Caco-2 (cell line): ENCODE data around the gene TMEM260. TPM values are rescaled to one million over a fixed set of nuclear protein-coding genes. Genes with fewer than 3 reads are reported as not detected.

ENCODE experiments used
- BruUV-seq: library from RNA; stranded (reverse); fragments of 400-500 nt; replicated peaks from 2 replicates; lab custom pipeline; 2021; lab: Mats Ljungman, UMichigan
- CTCF ChIA-PET: fragments of 300-600 bp; sonication (Branson Sonifier 250); formaldehyde crosslinking; loops from one replicate; lab custom pipeline; 2022; ENCODE audit warnings: antibody characterized with exemption; lab: Charles Lee
- POLR2A ChIA-PET: fragments of 300-600 bp; sonication (Branson Sonifier 250); formaldehyde crosslinking; loops from one replicate; lab custom pipeline; 2022; ENCODE audit warnings: antibody characterized with exemption; lab: Charles Lee
- DNase-seq, 2 experiments: peaks; one replicate each; pipeline versions ENCODE4 v3.0.0 to v3.0.0-alpha.2; 2020 to 2022
- H3K27me3 ChIP-seq: replicated peaks from 2 replicates; pipeline ENCODE4 v1.6.0; 2011; ENCODE audit warnings: low read length; ENCODE audit not compliant: control insufficient read depth, insufficient read depth
- H3K36me3 ChIP-seq: 2 replicates; pipeline ENCODE4 v1.5.1; 2011; ENCODE audit warnings: low read length; ENCODE audit not compliant: control insufficient read depth, insufficient read depth
- H3K4me1 ChIP-seq: fragments of 250-450 bp; sonication (Bioruptor Pico); 2 replicates; pipeline ENCODE4 v1.5.1; 2020; ENCODE audit warnings: mild to moderate bottlenecking
- H3K4me3 ChIP-seq: 2 replicates; pipeline ENCODE4 v1.5.1; 2011; ENCODE audit warnings: low read depth, mild to moderate bottlenecking, control low read depth, low read length
- H3K9me3 ChIP-seq: fragments of 250-450 bp; sonication (Bioruptor Pico); 2 replicates; pipeline ENCODE4 v1.5.1; 2020; ENCODE audit warnings: mild to moderate bottlenecking, moderate library complexity
- H3K27ac Mint-ChIP-seq: one replicate; pipeline ENCODE4 v1.8.0; 2022; ENCODE audit warnings: mixed read lengths; ENCODE audit not compliant: unreplicated experiment
- H3K27me3 Mint-ChIP-seq: one replicate; pipeline ENCODE4 v1.8.0; 2022; ENCODE audit warnings: mixed read lengths; ENCODE audit not compliant: insufficient read depth, unreplicated experiment
- H3K36me3 Mint-ChIP-seq: one replicate; pipeline ENCODE4 v1.8.0; 2022; ENCODE audit warnings: mild to moderate bottlenecking, mixed read lengths; ENCODE audit not compliant: insufficient read depth, unreplicated experiment
- H3K4me1 Mint-ChIP-seq: one replicate; pipeline ENCODE4 v1.8.0; 2022; ENCODE audit warnings: low read depth, mixed read lengths; ENCODE audit not compliant: unreplicated experiment
- H3K4me3 Mint-ChIP-seq: one replicate; pipeline ENCODE4 v1.8.0; 2022; ENCODE audit warnings: mild to moderate bottlenecking, moderate library complexity, mixed read lengths; ENCODE audit not compliant: unreplicated experiment
- H3K9me3 Mint-ChIP-seq: one replicate; pipeline ENCODE4 v1.8.0; 2022; ENCODE audit warnings: mixed read lengths; ENCODE audit not compliant: unreplicated experiment
- CTCF ChIP-seq, 2 experiments: fragments of 200-600 bp in 1 of 2; IDR thresholded peaks; 1 replicate in 1 of 2; 2 replicates in 1 of 2; pipeline versions ENCODE4 v1.5.1 to v1.8.0; 2011 to 2022; ENCODE audit warnings: antibody characterized with exemption in 1 of 2, control low read depth in 1 of 2, inconsistent platforms in 1 of 2, low read depth in 1 of 2, low read length in 1 of 2, mild to moderate bottlenecking in 1 of 2, moderate library complexity in 1 of 2; ENCODE audit not compliant: insufficient read depth in 1 of 2, severe bottlenecking in 1 of 2, unreplicated experiment in 1 of 2
- intact Hi-C: fragments of 100-400 bp; cut with micrococcal nuclease; formaldehyde crosslinking; loops from one replicate; pipeline ENCODE4 v1.10.0; 2022; ENCODE audit not compliant: unreplicated experiment
- total RNA-seq: library from RNA; stranded (reverse); gene quantifications from 2 replicates; pipeline ENCODE4 v1.2.3, GENCODE V29; 2022

Gene TMEM260
- total RNA-seq, 1 experiment from 2014 or later, result 32.3 TPM

DNA sequence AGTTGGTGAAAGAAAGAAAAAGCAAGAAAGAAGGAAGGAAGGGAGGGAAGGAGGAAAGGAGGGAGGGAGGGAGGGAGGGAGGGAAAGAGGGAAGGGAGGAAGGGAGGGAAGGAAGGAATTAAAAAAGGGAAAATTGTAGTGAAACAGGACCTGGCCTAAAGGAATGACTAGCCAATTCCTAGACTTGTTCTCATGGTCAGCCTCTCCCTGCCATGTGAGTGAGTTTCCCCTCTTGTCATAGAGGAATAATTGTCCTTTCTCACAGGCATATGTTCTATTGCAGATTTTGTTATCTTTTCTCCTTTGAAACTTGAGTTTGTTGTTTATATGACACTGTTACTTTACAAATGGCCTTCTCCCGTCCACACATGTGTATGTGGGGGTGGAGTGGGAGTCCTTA lies 81.9 kb downstream of the TMEM260 start:
- peak overlapping the region; percentile 14 for H3K27ac Mint-ChIP-seq
- peaks cover 52% of the 10 kb centered on the region for H3K4me1 Mint-ChIP-seq
- ChIA-PET CTCF (no interaction called here), POLR2A (no interaction called here)
- Histone ChIP-seq H3K9me3 (peaks cover 8% of the 10 kb centered on the region), H3K36me3 (no peaks in the 10 kb centered on the region), H3K4me1 (peaks cover 47% of the 10 kb centered on the region), H3K4me3 (no peak overlapping the region), H3K27me3 (no peaks in the 10 kb centered on the region)
- intact Hi-C loops, result loop anchor here (5.0 to 10.0 kb wide), 2 partner anchors 104 to 633 kb away; no protein-coding TSS in a partner anchor
- peaks cover 26% of the 10 kb centered on the region for H3K9me3 Mint-ChIP-seq
- H3K36me3 Mint-ChIP-seq, result peaks cover 29% of the 10 kb centered on the region
- DNase-seq, result no peak
- H3K4me3 Mint-ChIP-seq, result no peak overlapping the region
- no TSS peak for BruUV-seq
- no peak for TF ChIP-seq CTCF (IDR thresholded peaks at IDR 0.05; ENCODE audit: insufficient read depth in 1 of 2, low read depth in 1 of 2, low read length in 1 of 2, severe bottlenecking in 1 of 2, unreplicated experiment in 1 of 2)
- no peaks in the 10 kb centered on the region for H3K27me3 Mint-ChIP-seq

GRCh38 chr14:56664811-56665421 lies 85.3 kb downstream of the TMEM260 start:
- peaks cover 52% of the 10 kb centered on the region for H3K4me1 Mint-ChIP-seq
- TF ChIP-seq CTCF (IDR thresholded peaks at IDR 0.05; ENCODE audit: insufficient read depth in 1 of 2, low read depth in 1 of 2, low read length in 1 of 2, severe bottlenecking in 1 of 2, unreplicated experiment in 1 of 2), result no peak
- Histone ChIP-seq H3K4me1 (peaks cover 42% of the 10 kb centered on the region), H3K27me3 (no peaks in the 10 kb centered on the region), H3K9me3 (peaks cover 18% of the 10 kb centered on the region), H3K4me3 (no peak overlapping the region), H3K36me3 (no peaks in the 10 kb centered on the region)
- peaks cover 35% of the 10 kb centered on the region for H3K9me3 Mint-ChIP-seq
- no peak for DNase-seq
- ChIA-PET POLR2A (no interaction called here), CTCF (no interaction called here)
- intact Hi-C loops, result loop anchor here (5.0 to 10.0 kb wide), 2 partner anchors 108 to 630 kb away; no protein-coding TSS in a partner anchor
- no TSS peak for BruUV-seq
- peaks cover 38% of the 10 kb centered on the region for H3K36me3 Mint-ChIP-seq
- peak overlapping the region; percentile 31 for H3K4me3 Mint-ChIP-seq
- H3K27me3 Mint-ChIP-seq, result peaks cover 2% of the 10 kb centered on the region
- H3K27ac Mint-ChIP-seq, result peak overlapping the region; percentile 95

GRCh38 chr14:56666294-56666693 lies 86.7 kb downstream of the TMEM260 start:
- peak; percentile 90 to 95 for DNase-seq
- H3K27me3 Mint-ChIP-seq, result peaks cover 2% of the 10 kb centered on the region
- no peaks in the 10 kb centered on the region for H3K36me3 ChIP-seq
- CTCF ChIA-PET, result interaction anchor here (1.0 kb wide), 1 partner anchor 87 kb away, joined by 5 read pairs; the partner anchor contains the start of gene TMEM260
- H3K9me3 ChIP-seq, result peaks cover 18% of the 10 kb centered on the region
- peak overlapping the region; percentile 12 for H3K4me3 Mint-ChIP-seq
- H3K27ac Mint-ChIP-seq, result peak overlapping the region; percentile 95
- H3K9me3 Mint-ChIP-seq, result peaks cover 35% of the 10 kb centered on the region
- no TSS peak for BruUV-seq
- peaks cover 38% of the 10 kb centered on the region for H3K4me1 Mint-ChIP-seq
- no peak overlapping the region for H3K4me3 ChIP-seq
- H3K36me3 Mint-ChIP-seq, result peaks cover 38% of the 10 kb centered on the region
- no peak for TF ChIP-seq CTCF (IDR thresholded peaks at IDR 0.05; ENCODE audit: insufficient read depth in 1 of 2, low read depth in 1 of 2, low read length in 1 of 2, severe bottlenecking in 1 of 2, unreplicated experiment in 1 of 2)
- intact Hi-C loops, result loop anchor here (10.0 kb wide), 1 partner anchor 629 kb away; no protein-coding TSS in a partner anchor
- peaks cover 29% of the 10 kb centered on the region for H3K4me1 ChIP-seq
- H3K27me3 ChIP-seq, result no peaks in the 10 kb centered on the region
- POLR2A ChIA-PET, result no interaction called here
